OCI-LY1 (cell line): ENCODE data around the gene ABLIM1.

Experiments
- H2AFZ ChIP-seq: fragments of 200-600 bp; sonication (generic), shearing (Covaris generic); 2 replicates; pipeline ENCODE4 v1.6.0; 2014; ENCODE audit warnings: antibody characterized with exemption, mild to moderate bottlenecking, low read length
- H3F3A ChIP-seq: fragments of 200-600 bp; sonication (generic), shearing (Covaris generic); 2 replicates; pipeline ENCODE4 v1.6.0; 2014; ENCODE audit warnings: mild to moderate bottlenecking, antibody characterized with exemption, low read length, moderate library complexity; ENCODE audit not compliant: insufficient read depth
- H3K27ac ChIP-seq: fragments of 200-600 bp; sonication (generic); 2 replicates; pipeline ENCODE4 v1.5.1; 2014; ENCODE audit warnings: low read length, mixed run types, mild to moderate bottlenecking, low read depth; ENCODE audit not compliant: poor library complexity, severe bottlenecking
- H3K27me3 ChIP-seq: fragments of 200-600 bp; sonication (generic); 2 replicates; pipeline ENCODE4 v1.6.0; 2014; ENCODE audit warnings: antibody characterized with exemption, mild to moderate bottlenecking, low read length, moderate library complexity; ENCODE audit not compliant: insufficient read depth
- H3K36me3 ChIP-seq: fragments of 200-600 bp; sonication (generic); 2 replicates; pipeline ENCODE4 v1.6.1; 2014; ENCODE audit warnings: mild to moderate bottlenecking, antibody characterized with exemption, low read length, moderate library complexity, mixed read lengths; ENCODE audit not compliant: insufficient read depth
- H3K4me1 ChIP-seq: fragments of 200-600 bp; sonication (generic); 2 replicates; pipeline ENCODE4 v1.5.1; 2014; ENCODE audit warnings: mild to moderate bottlenecking, low read length, moderate library complexity; ENCODE audit not compliant: insufficient read depth, severe bottlenecking
- H3K4me2 ChIP-seq: fragments of 200-600 bp; sonication (generic), shearing (Covaris generic); 2 replicates; pipeline ENCODE4 v1.6.1; 2014; ENCODE audit warnings: low read length
- H3K4me3 ChIP-seq: fragments of 200-600 bp; sonication (generic); 2 replicates; pipeline ENCODE4 v1.5.1; 2014; ENCODE audit warnings: low read length, low read depth, mild to moderate bottlenecking, mixed read lengths; ENCODE audit not compliant: poor library complexity, severe bottlenecking
- H3K79me2 ChIP-seq: fragments of 200-600 bp; shearing (Covaris generic); 2 replicates; pipeline ENCODE4 v1.6.1; 2016; ENCODE audit warnings: mixed run types, low read length, mixed read lengths; ENCODE audit not compliant: insufficient read depth
- H3K9ac ChIP-seq: fragments of 200-600 bp; sonication (generic), shearing (Covaris generic); 2 replicates; pipeline ENCODE4 v1.6.1; 2014; ENCODE audit warnings: mild to moderate bottlenecking, low read length, mixed read lengths
- H3K9me2 ChIP-seq: fragments of 200-600 bp; sonication (generic), shearing (Covaris generic); 2 replicates; pipeline ENCODE4 v1.6.1; 2014; ENCODE audit warnings: low read depth, mild to moderate bottlenecking, low read length, mixed read lengths
- H3K9me3 ChIP-seq: fragments of 200-600 bp; shearing (Covaris generic); 2 replicates; pipeline ENCODE4 v1.6.1; 2014; ENCODE audit warnings: low read length, mixed read lengths
- H4K20me1 ChIP-seq: fragments of 200-600 bp; sonication (generic), shearing (Covaris generic); 2 replicates; pipeline ENCODE4 v1.6.0; 2016; ENCODE audit warnings: mild to moderate bottlenecking, low read length; ENCODE audit not compliant: insufficient read depth
- EZH2 ChIP-seq: fragments of 200-600 bp; sonication (generic), shearing (Covaris generic); IDR thresholded peaks from 2 replicates; pipeline ENCODE4 v1.8.0; 2017; ENCODE audit warnings: borderline replicate concordance, mixed run types, mild to moderate bottlenecking, antibody characterized with exemption, low read length, moderate library complexity, mixed read lengths
- TF ChIP-seq, protein P1 (sequence below): fragments of 200-600 bp; sonication (generic), shearing (Covaris generic); IDR thresholded peaks from 2 replicates; pipeline ENCODE4 v1.5.1; 2017; ENCODE audit warnings: mild to moderate bottlenecking, antibody characterized with exemption, low read length, moderate library complexity, mixed read lengths

ABLIM1 gene

DNA sequence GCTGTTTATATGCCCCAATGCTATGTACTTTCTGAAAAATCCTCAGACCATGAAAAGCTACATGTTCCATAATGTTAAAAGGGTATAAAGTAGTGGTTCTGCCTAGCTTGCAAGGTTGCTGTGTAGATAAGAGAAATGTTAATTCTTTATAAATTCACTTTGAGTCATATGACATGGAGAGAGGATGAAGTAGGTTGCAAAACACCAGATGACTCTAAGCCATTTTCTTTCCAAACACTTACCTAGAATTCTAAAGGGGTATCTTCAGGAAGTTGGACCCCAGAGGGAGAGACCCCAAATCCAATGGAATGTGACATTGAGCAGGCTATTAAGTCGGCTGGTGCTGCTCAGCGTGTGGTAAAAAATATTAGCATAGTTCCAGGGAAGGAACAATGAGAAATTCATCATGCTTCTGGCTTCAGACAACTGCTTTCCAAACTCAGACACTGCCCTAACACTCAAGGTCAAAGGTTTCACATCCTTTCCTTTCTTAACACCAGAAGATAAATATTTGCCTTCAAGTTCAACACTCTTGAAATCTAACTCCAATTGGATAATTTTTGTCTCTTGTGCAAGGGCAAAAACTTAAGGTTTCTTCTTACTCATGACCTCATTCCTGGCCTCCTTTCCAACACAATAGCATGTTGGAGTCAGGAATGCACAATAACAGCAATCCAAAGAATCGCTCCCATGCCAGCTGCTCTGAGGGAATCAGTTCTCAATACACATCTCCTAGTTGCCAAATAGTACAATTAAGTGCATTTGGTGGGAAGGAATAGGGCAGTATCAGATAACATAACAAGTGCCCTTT is 153.1 kb downstream of the ABLIM1 start:
- no peaks in the 10 kb centered on the region for H4K20me1 ChIP-seq
- H3K4me2 ChIP-seq: no peak overlapping the region
- no peaks in the 10 kb centered on the region for H3K27me3 ChIP-seq
- H3F3A ChIP-seq: no peaks in the 10 kb centered on the region
- no peaks in the 10 kb centered on the region for H3K9me3 ChIP-seq
- no peak overlapping the region for H3K4me3 ChIP-seq
- TF ChIP-seq, protein P1, sequence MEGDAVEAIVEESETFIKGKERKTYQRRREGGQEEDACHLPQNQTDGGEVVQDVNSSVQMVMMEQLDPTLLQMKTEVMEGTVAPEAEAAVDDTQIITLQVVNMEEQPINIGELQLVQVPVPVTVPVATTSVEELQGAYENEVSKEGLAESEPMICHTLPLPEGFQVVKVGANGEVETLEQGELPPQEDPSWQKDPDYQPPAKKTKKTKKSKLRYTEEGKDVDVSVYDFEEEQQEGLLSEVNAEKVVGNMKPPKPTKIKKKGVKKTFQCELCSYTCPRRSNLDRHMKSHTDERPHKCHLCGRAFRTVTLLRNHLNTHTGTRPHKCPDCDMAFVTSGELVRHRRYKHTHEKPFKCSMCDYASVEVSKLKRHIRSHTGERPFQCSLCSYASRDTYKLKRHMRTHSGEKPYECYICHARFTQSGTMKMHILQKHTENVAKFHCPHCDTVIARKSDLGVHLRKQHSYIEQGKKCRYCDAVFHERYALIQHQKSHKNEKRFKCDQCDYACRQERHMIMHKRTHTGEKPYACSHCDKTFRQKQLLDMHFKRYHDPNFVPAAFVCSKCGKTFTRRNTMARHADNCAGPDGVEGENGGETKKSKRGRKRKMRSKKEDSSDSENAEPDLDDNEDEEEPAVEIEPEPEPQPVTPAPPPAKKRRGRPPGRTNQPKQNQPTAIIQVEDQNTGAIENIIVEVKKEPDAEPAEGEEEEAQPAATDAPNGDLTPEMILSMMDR: no peak
- no peak for TF ChIP-seq EZH2
- H2AFZ ChIP-seq: no peak overlapping the region
- H3K79me2 ChIP-seq: peaks cover 10% of the 10 kb centered on the region; the same call in 1 of the 2 replicates
- peaks cover 32% of the 10 kb centered on the region for H3K4me1 ChIP-seq
- no peak overlapping the region for H3K27ac ChIP-seq
- H3K9me2 ChIP-seq: no peaks in the 10 kb centered on the region
- H3K9ac ChIP-seq: no peak overlapping the region
- no peaks in the 10 kb centered on the region for H3K36me3 ChIP-seq

DNA sequence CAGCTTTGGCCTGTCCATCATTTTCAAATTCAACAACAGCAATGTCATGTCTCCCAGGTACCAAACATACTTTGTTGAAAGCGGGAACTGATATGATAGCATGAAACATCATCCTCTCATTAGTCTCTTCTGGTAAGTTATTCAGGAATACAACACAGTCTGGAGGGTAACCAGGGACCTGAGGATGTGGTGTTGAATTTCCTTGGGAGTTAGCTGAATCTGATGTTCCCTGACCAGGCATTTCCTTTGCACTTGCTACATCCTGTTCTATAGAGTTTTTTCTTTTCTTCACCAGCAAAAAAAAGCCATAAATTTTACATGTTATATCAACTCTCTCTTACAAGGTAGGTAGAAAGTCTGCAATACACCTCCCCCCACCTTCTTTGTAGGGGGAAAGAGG is 156.0 kb downstream of the ABLIM1 start:
- H3F3A ChIP-seq: no peaks in the 10 kb centered on the region; the same call in 1 of the 2 replicates
- H3K9ac ChIP-seq: no peak overlapping the region
- H3K79me2 ChIP-seq: peaks cover 10% of the 10 kb centered on the region; the same call in 1 of the 2 replicates
- peaks cover 46% of the 10 kb centered on the region for H3K4me1 ChIP-seq
- H3K36me3 ChIP-seq: no peaks in the 10 kb centered on the region
- no peaks in the 10 kb centered on the region for H3K9me3 ChIP-seq
- H3K27me3 ChIP-seq: no peaks in the 10 kb centered on the region
- no peak overlapping the region for H3K4me3 ChIP-seq
- H3K9me2 ChIP-seq: no peaks in the 10 kb centered on the region
- TF ChIP-seq, protein P1: no peak
- TF ChIP-seq EZH2: no peak
- H3K27ac ChIP-seq: no peak overlapping the region
- H4K20me1 ChIP-seq: no peaks in the 10 kb centered on the region
- H2AFZ ChIP-seq: no peak overlapping the region
- no peak overlapping the region for H3K4me2 ChIP-seq

DNA sequence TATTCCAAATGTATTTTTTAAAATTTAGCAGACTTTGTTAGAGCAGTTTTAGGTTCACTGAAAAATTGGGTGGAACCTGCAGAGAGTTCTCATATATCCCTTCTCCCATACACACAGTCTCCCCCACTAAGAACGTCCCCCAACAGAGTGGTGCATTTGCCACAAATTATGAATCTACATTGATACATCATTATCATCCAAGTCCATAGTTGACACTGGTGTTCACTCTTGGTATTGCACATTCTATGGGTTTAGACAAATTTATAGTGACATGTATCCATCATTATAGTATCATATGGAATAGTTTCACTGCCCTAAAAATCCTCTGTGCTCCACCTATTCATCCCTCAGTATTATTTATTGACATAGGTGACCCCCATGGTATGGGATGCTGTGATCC is 156.4 kb downstream of the ABLIM1 start:
- H3K79me2 ChIP-seq: peaks cover 10% of the 10 kb centered on the region; the same call in 1 of the 2 replicates
- H3K4me2 ChIP-seq: no peak overlapping the region
- no peak overlapping the region for H3K4me3 ChIP-seq

More for the DNA sequence above, 156.4 kb downstream of the ABLIM1 start:
- Histone ChIP-seq H3F3A (no peaks in the 10 kb centered on the region; the same call in 1 of the 2 replicates), H3K9me3 (no peaks in the 10 kb centered on the region), H3K9me2 (no peaks in the 10 kb centered on the region), H3K27me3 (no peaks in the 10 kb centered on the region), H2AFZ (no peak overlapping the region), H3K27ac (no peak overlapping the region), H3K36me3 (no peaks in the 10 kb centered on the region), H4K20me1 (no peaks in the 10 kb centered on the region), H3K4me1 (peaks cover 51% of the 10 kb centered on the region), H3K9ac (no peak overlapping the region)
- TF ChIP-seq EZH2: no peak
- TF ChIP-seq, protein P1: no peak; the same call in 1 of the 2 replicates
